Measurements from ENCODE around the gene CST3. TPM values are rescaled to one million over a fixed set of nuclear protein-coding genes. Genes with fewer than 3 reads are reported as not detected.

CST3 gene
- total and polyA plus RNA-seq, 2 donors (not counting 1 experiment from before 2014, with no cell fraction given) = 1.2 to 16.9 TPM

GRCh38 chr20:23586735-23587525 lies 50.8 kb downstream of the CST3 start:
- ChIA-PET CTCF (no interaction called here), POLR2A (no interaction called here)
- 91% methylated on average over 11 of the region's 13 CpGs for WGBS (ENCODE audit: insufficient coverage)
- Mint-ChIP-seq H3K4me1 (no peaks in the 10 kb centered on the region), H3K27me3 (peaks cover 14% of the 10 kb centered on the region), H3K27ac (no peak overlapping the region), H3K9me3 (ENCODE audit: insufficient read depth) (no peaks in the 10 kb centered on the region), H3K4me3 (no peak overlapping the region)
- DNase-seq (no peak), ATAC-seq (ENCODE audit: low read depth) (no peak)
- TF ChIP-seq EZH2 (IDR thresholded peaks at IDR 0.05; ENCODE audit: borderline replicate concordance, insufficient read depth, low read depth, low read length, poor library complexity, severe bottlenecking) = no peak
- TF ChIP-seq CTCF (IDR thresholded peaks at IDR 0.05) = no peak
- no peaks in the 10 kb centered on the region for H3K79me2 ChIP-seq (ENCODE audit: control insufficient read depth, insufficient read depth, low read length)
- H3K36me3 ChIP-seq (replicated peaks in 1 of 2; ENCODE audit: control extremely low read depth in 1 of 2, control insufficient read depth in 1 of 2, extremely low read depth in 1 of 2, insufficient read depth in 2 of 2, low read length in 1 of 2) = no peaks in the 10 kb centered on the region
- no peak overlapping the region for H3K4me2 ChIP-seq (replicated peaks; ENCODE audit: low read depth, low read length, poor library complexity, severe bottlenecking)
- peaks cover 0 to 9% (median 0%) of the 10 kb centered on the region in 4 experiments for H3K27me3 ChIP-seq (replicated peaks in 1 of 4; ENCODE audit: control extremely low read depth in 1 of 4, control insufficient read depth in 3 of 4, insufficient read depth in 4 of 4, low read length in 3 of 4)
- H2AFZ ChIP-seq (ENCODE audit: insufficient read depth, low read depth, low read length, poor library complexity, severe bottlenecking) = no peak overlapping the region
- H3K9ac ChIP-seq (ENCODE audit: low read length) = no peak overlapping the region
- no peaks in the 10 kb centered on the region for H3K9me3 ChIP-seq (ENCODE audit: control extremely low read depth in 1 of 3, control insufficient read depth in 2 of 3, insufficient read depth in 1 of 3, low read length in 2 of 3)
- H3K27ac ChIP-seq (ENCODE audit: low read length in 2 of 2) = no peak overlapping the region
- intact Hi-C loops (cut with micrococcal nuclease) = no loop called here
- no peak overlapping the region for H3K4me3 ChIP-seq (ENCODE audit: control extremely low read depth in 1 of 5, extremely low read depth in 1 of 5, insufficient read depth in 1 of 5, low read depth in 2 of 5, low read length in 4 of 5)
- H4K20me1 ChIP-seq (ENCODE audit: control insufficient read depth, insufficient read depth, low read length, poor library complexity, severe bottlenecking) = no peaks in the 10 kb centered on the region
- no peaks in the 10 kb centered on the region for H3K4me1 ChIP-seq (ENCODE audit: control insufficient read depth in 2 of 2, insufficient read depth in 2 of 2, low read length in 2 of 2)

All from B cell (primary cell).